NCI-H187 treated with DMSO at 0.1 percent for 48 hours (cell line): ENCODE measurements around the gene NR5A2.

Experiments
- DNase-seq: peaks from one replicate; lab custom pipeline; 2025; lab: John Stamatoyannopoulos, UW

Gene NR5A2

GRCh38 chr1:200035956-200036618 is 8.6 kb downstream of the NR5A2 start:
- no peak for DNase-seq

- no peak for DNase-seq
These were observed 9.2 kb downstream of the NR5A2 start for GRCh38 chr1:200036619-200037270.

DNA sequence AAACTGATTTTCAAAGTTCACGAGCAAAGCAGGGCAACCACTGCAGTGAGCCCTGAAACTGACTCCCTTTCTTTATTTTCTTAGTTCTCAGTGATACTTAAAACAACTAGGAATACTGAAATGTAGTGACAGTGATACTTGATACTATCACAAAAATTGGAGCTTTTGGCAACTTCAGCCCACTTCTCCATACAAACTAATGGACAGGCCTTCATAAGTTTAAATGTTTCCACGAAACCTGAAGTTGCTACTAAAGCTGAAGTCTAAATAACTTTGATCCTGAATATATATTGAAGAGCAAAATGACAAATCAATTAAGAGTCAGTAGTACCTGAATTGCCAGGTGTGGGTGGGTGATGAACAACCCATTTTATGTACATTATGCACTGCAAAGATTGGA is 10.0 kb downstream of the NR5A2 start:
- no peak for DNase-seq

GRCh38 chr1:200037904-200038303 is 10.4 kb downstream of the NR5A2 start:
- no peak for DNase-seq

DNA sequence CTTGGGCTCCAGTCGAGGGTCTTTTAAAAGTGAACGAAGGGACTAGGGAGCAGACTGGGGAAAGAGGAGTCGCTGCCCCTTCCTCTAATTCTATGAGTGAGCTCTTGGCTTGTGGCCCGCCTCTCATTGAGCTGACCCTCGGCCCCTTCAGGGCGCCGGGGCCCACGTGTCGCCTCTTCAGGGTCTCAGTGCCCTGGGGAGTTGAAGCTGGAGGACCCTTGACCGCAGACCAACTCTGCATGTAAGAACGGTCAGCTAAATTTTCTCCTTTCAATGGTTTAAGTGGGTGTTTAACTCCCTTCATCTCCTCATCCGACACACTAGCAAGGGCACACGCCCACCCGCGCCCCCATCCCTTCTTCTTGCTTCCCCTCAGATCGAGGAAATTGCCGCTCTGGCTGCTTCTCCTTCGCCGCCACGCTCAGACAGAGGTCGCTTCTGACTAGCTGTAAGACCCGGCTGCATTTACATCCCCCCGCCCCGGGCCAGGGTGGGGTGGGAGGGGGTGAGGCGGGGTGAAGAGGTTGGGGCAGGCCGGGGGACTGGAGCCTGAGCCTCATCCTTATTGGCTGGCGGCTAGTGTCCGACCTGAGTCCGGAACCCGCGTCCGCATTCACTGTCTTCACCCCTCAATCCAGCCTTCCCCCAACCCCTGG is 10.9 kb downstream of the NR5A2 start:
- no peak for DNase-seq

DNA sequence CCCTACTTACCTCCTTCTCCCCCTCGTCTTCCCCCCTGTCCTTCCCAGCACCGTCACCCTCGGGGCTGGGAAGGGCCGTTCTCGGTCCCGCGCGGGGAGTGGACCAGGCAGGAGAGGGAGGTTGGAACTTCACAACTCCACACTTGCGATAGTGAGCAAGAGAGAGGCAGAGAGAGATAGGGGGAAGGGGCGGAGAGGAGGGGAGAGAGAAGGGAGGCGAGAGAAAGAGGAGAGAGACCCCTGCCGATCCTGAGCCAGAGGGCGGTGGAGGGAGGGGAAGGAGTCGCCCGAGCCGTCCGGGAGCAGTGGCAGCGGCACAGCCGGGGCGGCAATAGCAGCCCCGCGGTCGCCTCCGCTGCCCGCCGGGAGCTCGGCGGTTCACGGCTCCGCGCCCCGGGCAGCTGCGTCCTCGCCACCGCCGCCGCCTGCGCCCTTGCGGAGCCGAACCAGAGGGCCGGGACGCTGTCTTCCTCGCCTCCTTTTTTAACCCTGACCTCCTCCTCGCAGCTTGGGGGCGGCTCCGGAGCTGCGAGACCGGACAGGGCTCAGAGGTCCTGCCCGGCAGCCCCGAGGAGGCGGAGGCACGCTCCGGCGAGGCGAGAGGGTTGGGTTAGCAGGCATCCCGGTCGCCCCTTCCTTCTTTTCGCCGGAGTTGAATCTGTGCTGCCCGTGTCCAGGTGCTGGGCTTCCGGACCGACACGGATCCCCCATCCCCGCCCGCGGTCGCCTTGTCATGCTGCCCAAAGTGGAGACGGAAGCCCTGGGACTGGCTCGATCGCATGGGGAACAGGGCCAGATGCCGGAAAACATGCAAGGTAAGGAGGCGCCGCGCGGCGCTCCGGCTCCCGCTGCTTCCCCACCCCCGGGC is 11.7 kb downstream of the NR5A2 start:
- DNase-seq = no peak

GRCh38 chr1:200039849-200040474 is 12.5 kb downstream of the NR5A2 start:
- no peak for DNase-seq

- no peak for DNase-seq
These were observed 13.1 kb downstream of the NR5A2 start for GRCh38 chr1:200040481-200041138.

DNA sequence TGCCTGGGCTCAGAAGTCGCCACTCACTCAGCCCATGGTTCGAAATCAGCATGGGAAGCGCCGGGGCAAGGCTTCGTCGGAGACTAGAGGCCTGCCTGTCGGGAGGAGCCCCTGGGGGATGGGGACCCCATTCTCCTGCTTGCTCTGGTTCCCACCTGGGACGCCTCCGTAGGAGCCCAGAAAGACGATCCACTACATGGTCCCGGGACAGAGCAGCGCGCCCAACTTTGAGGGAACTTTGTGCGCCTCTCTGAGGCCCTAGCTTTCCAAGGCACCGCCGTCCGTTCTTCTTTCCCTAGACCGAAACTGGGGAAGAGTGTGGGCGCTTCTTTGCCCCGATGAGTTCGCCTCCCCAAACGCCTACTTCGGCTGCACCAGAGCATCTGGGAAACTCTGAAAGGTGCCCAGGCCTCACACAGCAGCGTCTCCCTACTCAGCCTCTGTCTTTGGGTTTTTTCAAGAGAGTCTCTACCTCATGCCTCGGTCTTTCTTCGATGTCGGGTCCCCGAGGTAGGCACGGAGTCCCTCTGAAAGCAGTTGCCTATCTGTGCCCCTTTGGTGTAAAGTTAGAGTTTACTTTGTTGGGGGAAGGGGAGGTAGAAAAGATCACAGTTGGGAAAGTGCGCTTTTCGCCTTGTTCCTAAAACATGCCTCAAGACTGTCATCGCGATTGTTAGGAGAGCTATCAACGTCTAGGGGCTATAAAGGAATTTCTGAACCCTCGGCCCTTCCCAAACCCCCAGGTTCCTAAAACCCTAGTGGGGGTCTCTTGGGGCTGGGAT is 14.0 kb downstream of the NR5A2 start:
- no peak for DNase-seq

GRCh38 chr1:200042119-200042551 is 14.6 kb downstream of the NR5A2 start:
- DNase-seq = no peak

DNA sequence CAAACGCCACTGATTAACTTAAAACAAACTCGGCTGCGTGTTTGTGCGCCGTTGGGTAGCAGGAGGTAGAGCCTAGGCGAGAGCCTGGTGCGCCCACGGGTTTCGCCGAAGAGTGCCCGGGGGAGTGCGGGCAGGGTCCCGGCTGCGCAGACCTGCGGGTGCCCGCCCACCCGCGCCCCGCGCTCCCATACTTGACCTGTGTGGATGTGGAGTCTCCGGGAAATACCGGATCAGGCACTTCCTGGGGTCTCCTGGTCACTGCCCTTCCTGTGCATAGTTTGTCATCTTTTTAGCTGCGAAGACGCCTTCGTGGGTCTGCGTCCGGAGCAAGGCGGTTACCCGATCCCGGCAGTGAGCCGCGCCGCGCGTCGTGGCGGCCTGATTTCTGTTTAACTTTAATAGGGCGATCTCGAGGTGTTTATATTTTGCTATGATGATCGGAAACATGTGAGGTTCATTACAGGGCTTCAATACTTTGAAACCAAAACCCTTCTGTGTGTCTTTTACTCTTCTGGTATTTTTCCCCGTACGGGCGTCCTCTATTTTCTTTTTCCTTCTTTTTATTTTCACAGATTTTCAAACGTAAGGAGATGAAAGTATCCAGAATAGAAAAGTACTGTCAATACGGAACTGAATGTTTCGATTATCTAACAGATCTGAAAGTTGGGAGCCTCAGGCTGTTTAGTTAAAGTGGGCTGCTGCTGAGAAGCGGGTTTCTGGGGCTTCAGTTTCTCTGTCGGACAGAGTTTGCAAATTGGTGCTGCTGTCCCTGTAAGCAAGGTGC is 15.2 kb downstream of the NR5A2 start:
- no peak for DNase-seq

DNA sequence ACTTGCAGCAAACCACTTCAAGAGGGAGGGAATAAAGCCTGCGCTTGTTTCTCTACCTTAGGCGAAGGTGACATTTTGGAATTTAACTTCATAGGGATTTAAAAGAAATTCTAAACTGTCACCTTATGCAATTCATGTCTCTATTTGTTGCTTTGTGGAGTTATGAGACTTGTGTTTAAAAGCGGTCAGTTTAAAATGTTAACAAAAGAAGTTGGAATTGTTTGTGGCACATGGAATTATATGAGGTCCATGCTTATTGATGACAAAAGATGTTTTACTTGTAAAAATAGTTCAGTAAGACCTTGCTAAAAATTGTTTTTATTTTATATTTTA is 15.8 kb downstream of the NR5A2 start:
- DNase-seq = no peak

DNA sequence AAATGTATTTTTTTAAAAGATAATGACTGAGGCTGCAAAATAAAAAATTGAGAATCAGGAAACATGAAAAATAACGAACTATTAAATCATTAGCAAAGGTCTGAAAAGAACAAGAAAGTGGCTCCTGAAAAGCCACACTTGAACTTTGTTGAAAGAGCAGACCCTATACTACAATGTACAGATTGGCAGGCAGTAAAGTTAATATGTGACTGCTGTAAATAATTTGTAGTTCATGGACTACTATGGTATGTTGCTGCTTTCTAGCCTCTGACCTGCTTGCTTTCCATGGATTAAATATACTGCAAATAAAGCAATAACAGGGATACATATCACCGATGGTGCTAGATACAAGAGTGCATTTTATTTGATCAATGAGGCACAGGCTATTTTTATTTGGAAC is 18.6 kb downstream of the NR5A2 start:
- no peak for DNase-seq

DNA sequence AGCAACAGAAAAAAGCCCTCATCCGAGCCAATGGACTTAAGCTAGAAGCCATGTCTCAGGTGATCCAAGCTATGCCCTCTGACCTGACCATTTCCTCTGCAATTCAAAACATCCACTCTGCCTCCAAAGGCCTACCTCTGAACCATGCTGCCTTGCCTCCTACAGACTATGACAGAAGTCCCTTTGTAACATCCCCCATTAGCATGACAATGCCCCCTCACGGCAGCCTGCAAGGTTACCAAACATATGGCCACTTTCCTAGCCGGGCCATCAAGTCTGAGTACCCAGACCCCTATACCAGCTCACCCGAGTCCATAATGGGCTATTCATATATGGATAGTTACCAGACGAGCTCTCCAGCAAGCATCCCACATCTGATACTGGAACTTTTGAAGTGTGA is 20.7 kb downstream of the NR5A2 start:
- no peak for DNase-seq

DNA sequence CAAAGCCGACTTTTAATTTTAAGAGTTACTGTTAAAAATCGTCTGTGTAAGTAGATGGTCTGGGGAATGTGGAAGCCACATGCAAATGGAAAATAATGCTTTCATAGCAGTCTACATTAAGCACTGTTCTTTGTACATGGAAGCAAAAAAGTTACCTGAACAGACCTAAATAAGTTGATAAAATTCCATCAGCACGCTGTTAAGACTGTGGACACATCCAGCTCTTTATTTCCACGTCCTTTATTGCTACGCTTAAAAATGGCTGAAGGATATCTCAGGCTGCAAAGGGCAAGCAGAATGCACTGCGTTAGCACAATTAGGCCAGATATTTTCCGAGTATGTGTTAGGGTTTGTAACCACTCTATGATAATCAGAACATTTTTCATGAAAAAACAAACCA is 22.3 kb downstream of the NR5A2 start:
- no peak for DNase-seq

GRCh38 chr1:200051620-200052019 is 24.1 kb downstream of the NR5A2 start:
- DNase-seq = no peak

- DNase-seq = no peak
These were observed 25.6 kb downstream of the NR5A2 start for GRCh38 chr1:200053091-200053490.

DNA sequence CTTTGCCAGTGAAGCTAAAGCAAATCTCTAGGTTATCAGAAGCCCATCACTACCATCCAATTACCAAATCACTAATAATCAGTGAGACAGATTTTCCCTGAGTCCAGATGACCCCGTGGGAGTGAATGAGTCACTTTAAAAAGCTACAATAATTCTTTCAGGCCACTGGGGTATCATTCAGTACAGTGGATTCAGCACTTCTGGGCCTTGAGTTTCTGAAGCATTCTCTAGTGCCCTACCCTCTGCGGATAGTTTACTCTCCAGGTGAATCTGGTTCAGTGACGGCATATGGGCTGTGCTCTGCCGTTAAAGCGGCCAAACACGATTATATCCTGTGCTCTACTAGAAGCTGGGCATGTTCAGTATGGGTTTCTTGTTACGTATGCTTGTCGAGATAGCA is 26.1 kb downstream of the NR5A2 start:
- no peak for DNase-seq

DNA sequence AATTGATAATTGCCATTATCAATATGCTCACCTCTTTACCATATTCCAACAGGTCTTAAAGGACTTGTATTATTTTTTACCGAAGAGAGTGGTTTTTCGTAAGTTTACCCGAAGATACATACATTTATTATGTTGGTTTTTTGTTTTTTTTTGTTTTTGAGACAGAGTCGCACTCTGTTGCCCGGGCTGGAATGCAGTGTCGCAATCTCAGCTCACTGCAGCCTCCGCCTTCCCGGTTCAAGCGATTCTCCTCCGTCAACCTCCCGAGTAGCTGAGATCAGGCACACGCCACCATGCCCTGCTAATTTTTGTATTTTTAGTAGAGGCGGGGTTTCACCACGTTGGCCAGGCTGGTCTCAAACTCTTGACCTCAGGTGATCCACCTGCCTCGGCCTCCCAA is 30.8 kb downstream of the NR5A2 start:
- no peak for DNase-seq

GRCh38 chr1:200062143-200062542 is 34.6 kb downstream of the NR5A2 start:
- no peak for DNase-seq
